ENCODE measurements around the gene MUC6. TPM values are rescaled to one million over a fixed set of nuclear protein-coding genes. Genes with fewer than 3 reads are reported as not detected.
"Not testable (repeated sequence)": the region's sequence is repeated elsewhere in the genome, so short reads cannot be mapped to it uniquely, and the experiment has no call there.

The MUC6 gene
- total RNA-seq, 2 experiments from 2014 or later: not detected

GRCh38 chr11:1026641-1027482 is 9.7 kb downstream of the MUC6 start:
- CTCF ChIA-PET: no interaction called here
- POLR2A ChIA-PET: no interaction called here

GRCh38 chr11:1026163-1026450 is 10.4 kb downstream of the MUC6 start:
- CTCF ChIA-PET: no interaction called here
- POLR2A ChIA-PET: no interaction called here

- CTCF ChIA-PET: no interaction called here
- POLR2A ChIA-PET: no interaction called here
These were observed 10.9 kb downstream of the MUC6 start for GRCh38 chr11:1025410-1026162.

GRCh38 chr11:1024597-1025409 is 11.7 kb downstream of the MUC6 start:
- POLR2A ChIA-PET: no interaction called here
- CTCF ChIA-PET: no interaction called here

- CTCF ChIA-PET: no interaction called here
These were observed 12.5 kb downstream of the MUC6 start for GRCh38 chr11:1023811-1024596.

GRCh38 chr11:1022908-1023810 is 13.4 kb downstream of the MUC6 start:
- ChIA-PET POLR2A (no interaction called here), CTCF (no interaction called here)

More at GRCh38 chr11:1023811-1024596, 12.5 kb downstream of the MUC6 start:
- POLR2A ChIA-PET: no interaction called here

GRCh38 chr11:1022411-1022810 is 14.1 kb downstream of the MUC6 start:
- CTCF ChIA-PET: no interaction called here
- POLR2A ChIA-PET: no interaction called here

GRCh38 chr11:1020211-1020905 is 16.2 kb downstream of the MUC6 start:
- POLR2A ChIA-PET: no interaction called here
- CTCF ChIA-PET: no interaction called here

GRCh38 chr11:1019321-1019910 is 17.1 kb downstream of the MUC6 start:
- ChIA-PET CTCF (no interaction called here), POLR2A (no interaction called here)

GRCh38 chr11:1018091-1018490 is 18.4 kb downstream of the MUC6 start:
- POLR2A ChIA-PET: no interaction called here
- CTCF ChIA-PET: interaction anchor here (0.7 kb wide), 1 partner anchor 170 kb away, joined by 3 read pairs; no protein-coding TSS in a partner anchor

- ChIA-PET CTCF (interaction anchor here (0.7 to 1.1 kb wide), 2 partner anchors 92 to 170 kb away, joined by 3 read pairs; partner anchors contain the start of gene AP2A2), POLR2A (no interaction called here)
These were observed 19.1 kb downstream of the MUC6 start for GRCh38 chr11:1017269-1018005.

- POLR2A ChIA-PET: not testable (repeated sequence)
- CTCF ChIA-PET: interaction anchor here (0.8 to 1.1 kb wide), 2 partner anchors 91 to 168 kb away, joined by 3 read pairs; partner anchors contain the start of gene AP2A2
These were observed 19.9 kb downstream of the MUC6 start for GRCh38 chr11:1016610-1017126.

- ChIA-PET POLR2A (no interaction called here), CTCF (interaction anchor here (0.8 kb wide), 1 partner anchor 167 kb away, joined by 3 read pairs; no protein-coding TSS in a partner anchor)
These were observed 20.5 kb downstream of the MUC6 start for GRCh38 chr11:1015826-1016545.

GRCh38 chr11:1015064-1015463 is 21.5 kb downstream of the MUC6 start:
- POLR2A ChIA-PET: no interaction called here
- CTCF ChIA-PET: no interaction called here

- POLR2A ChIA-PET: no interaction called here
These were observed 22.2 kb downstream of the MUC6 start for GRCh38 chr11:1014276-1014675.

GRCh38 chr11:1013631-1013935 is 22.9 kb downstream of the MUC6 start:
- ChIA-PET CTCF (no interaction called here), POLR2A (no interaction called here)

More at GRCh38 chr11:1014276-1014675, 22.2 kb downstream of the MUC6 start:
- CTCF ChIA-PET: no interaction called here

All from activated CD8-positive, alpha-beta memory T cell treated with anti-CD3 and anti-CD28 coated beads for 36 hours (primary cell).